Cardiac fibroblast (primary cell): Measurements from ENCODE around the gene USP4.
"Not testable (repeated sequence)": the region's sequence is repeated elsewhere in the genome, so short reads cannot be mapped to it uniquely, and the experiment has no call there.

Experiments
- DNase-seq, 2 donors: peaks; one replicate each; pipeline versions ENCODE4 v3.0.0 to v3.0.0-alpha.2; 2010; ENCODE audit warnings: low read depth in 2 of 2
- H3K4me3 ChIP-seq, 2 donors: replicated peaks in 1 of 2; 1 replicate in 1 of 2; 2 replicates in 1 of 2; pipeline ENCODE4 v1.5.1; 2011; ENCODE audit warnings: low read depth in 2 of 2, low read length in 2 of 2, mild to moderate bottlenecking in 2 of 2, moderate library complexity in 1 of 2
- CTCF ChIP-seq: IDR thresholded peaks from one replicate; pipeline ENCODE4 v1.5.1; 2011; ENCODE audit warnings: low read depth, mild to moderate bottlenecking, low read length, inconsistent platforms

USP4 gene

GRCh38 chr3:49333916-49334633 is 5.8 kb downstream of the USP4 start:
- TF ChIP-seq CTCF = no peak
- DNase-seq = no peak
- no peak overlapping the region for H3K4me3 ChIP-seq

GRCh38 chr3:49333091-49333490 is 6.8 kb downstream of the USP4 start:
- TF ChIP-seq CTCF = no peak
- H3K4me3 ChIP-seq = no peak overlapping the region
- peak in 1 of 2 donors; percentile 36 for DNase-seq

GRCh38 chr3:49329186-49329585 is 10.7 kb downstream of the USP4 start:
- TF ChIP-seq CTCF = no peak
- no peak overlapping the region for H3K4me3 ChIP-seq
- DNase-seq = peak in 1 of 2 donors; percentile 11

GRCh38 chr3:49328350-49328749 is 11.5 kb downstream of the USP4 start:
- not testable (repeated sequence) for H3K4me3 ChIP-seq, DNase-seq

- TF ChIP-seq CTCF = peak; percentile 20
- no peak overlapping the region for H3K4me3 ChIP-seq
- DNase-seq = peak in 1 of 2 donors; percentile 25
Observed at GRCh38 chr3:49327485-49327884, 12.4 kb downstream of the USP4 start.

GRCh38 chr3:49324768-49325167 is 15.1 kb downstream of the USP4 start:
- no peak overlapping the region for H3K4me3 ChIP-seq
- DNase-seq = no peak
- no peak for TF ChIP-seq CTCF

- no peak for DNase-seq
- no peak for TF ChIP-seq CTCF
- no peak overlapping the region for H3K4me3 ChIP-seq
Observed at GRCh38 chr3:49316696-49317457, 23.0 kb downstream of the USP4 start.
